ENCODE measurements around the gene FAM149A. TPM values are rescaled to one million over a fixed set of nuclear protein-coding genes. Genes with fewer than 3 reads are reported as not detected.

FAM149A gene
- total and polyA plus RNA-seq, 2 donors (not counting 1 experiment from before 2014, with no cell fraction given): 5.6 to 9.4 TPM

DNA sequence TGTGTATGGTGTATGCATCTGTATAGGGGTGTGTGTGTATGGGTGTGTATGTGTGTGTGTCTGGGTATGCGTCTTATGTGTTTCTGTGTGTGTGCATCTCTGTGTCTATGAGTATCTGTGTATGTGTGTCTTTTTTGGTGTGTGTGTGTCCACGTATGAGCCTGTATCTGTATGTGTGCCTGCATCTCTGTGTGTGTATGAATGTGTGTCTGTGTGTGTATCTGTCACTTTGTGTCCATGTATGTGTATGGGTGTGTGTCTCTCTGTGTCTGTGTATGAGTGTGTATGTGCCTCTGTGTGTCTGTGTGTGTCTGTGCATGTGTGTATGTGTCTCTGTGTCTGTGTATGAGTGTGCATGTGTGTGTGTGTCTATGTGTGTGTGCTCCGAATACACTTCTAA is 24.3 kb downstream of the FAM149A start:
- no peaks in the 10 kb centered on the region for H3K27me3 ChIP-seq (ENCODE audit: control insufficient read depth, insufficient read depth, low read length)
- H3K9me3 ChIP-seq (ENCODE audit: control insufficient read depth, insufficient read depth, low read depth, low read length): no peaks in the 10 kb centered on the region
- no peaks in the 10 kb centered on the region for H3K36me3 ChIP-seq (ENCODE audit: control insufficient read depth, insufficient read depth, low read length)
- H3K79me2 ChIP-seq (ENCODE audit: control insufficient read depth, insufficient read depth, low read length): no peaks in the 10 kb centered on the region
- no peaks in the 10 kb centered on the region for H3K4me1 ChIP-seq (ENCODE audit: control insufficient read depth, extremely low read depth, insufficient read depth, low read length)
- no peak overlapping the region for H2AFZ ChIP-seq (ENCODE audit: low read length)
- TF ChIP-seq, protein P1, sequence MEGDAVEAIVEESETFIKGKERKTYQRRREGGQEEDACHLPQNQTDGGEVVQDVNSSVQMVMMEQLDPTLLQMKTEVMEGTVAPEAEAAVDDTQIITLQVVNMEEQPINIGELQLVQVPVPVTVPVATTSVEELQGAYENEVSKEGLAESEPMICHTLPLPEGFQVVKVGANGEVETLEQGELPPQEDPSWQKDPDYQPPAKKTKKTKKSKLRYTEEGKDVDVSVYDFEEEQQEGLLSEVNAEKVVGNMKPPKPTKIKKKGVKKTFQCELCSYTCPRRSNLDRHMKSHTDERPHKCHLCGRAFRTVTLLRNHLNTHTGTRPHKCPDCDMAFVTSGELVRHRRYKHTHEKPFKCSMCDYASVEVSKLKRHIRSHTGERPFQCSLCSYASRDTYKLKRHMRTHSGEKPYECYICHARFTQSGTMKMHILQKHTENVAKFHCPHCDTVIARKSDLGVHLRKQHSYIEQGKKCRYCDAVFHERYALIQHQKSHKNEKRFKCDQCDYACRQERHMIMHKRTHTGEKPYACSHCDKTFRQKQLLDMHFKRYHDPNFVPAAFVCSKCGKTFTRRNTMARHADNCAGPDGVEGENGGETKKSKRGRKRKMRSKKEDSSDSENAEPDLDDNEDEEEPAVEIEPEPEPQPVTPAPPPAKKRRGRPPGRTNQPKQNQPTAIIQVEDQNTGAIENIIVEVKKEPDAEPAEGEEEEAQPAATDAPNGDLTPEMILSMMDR (conservative IDR thresholded peaks at IDR 0.05 in 1 of 2, IDR thresholded peaks at IDR 0.05 in 1 of 2; ENCODE audit: low read depth in 1 of 2, low read length in 2 of 2): no peak
- no peak for TF ChIP-seq EZH2 (IDR thresholded peaks at IDR 0.05; ENCODE audit: low read length, missing control alignments)
- H3K9ac ChIP-seq (ENCODE audit: insufficient read depth, low read length): no peak overlapping the region
- no peak overlapping the region for H3K4me3 ChIP-seq (replicated peaks in 1 of 4; ENCODE audit: control extremely low read depth in 1 of 4, insufficient read depth in 1 of 4, low read depth in 3 of 4, low read length in 4 of 4)
- no peaks in the 10 kb centered on the region for H4K20me1 ChIP-seq (ENCODE audit: control insufficient read depth, extremely low read depth, insufficient read depth, low read length)
- DNase-seq (ENCODE audit: low read depth in 2 of 2): no peak
- no peak overlapping the region for H3K27ac ChIP-seq (ENCODE audit: insufficient read depth, low read length)
- H3K4me2 ChIP-seq (ENCODE audit: extremely low read depth, insufficient read depth, low read length): no peak overlapping the region

DNA sequence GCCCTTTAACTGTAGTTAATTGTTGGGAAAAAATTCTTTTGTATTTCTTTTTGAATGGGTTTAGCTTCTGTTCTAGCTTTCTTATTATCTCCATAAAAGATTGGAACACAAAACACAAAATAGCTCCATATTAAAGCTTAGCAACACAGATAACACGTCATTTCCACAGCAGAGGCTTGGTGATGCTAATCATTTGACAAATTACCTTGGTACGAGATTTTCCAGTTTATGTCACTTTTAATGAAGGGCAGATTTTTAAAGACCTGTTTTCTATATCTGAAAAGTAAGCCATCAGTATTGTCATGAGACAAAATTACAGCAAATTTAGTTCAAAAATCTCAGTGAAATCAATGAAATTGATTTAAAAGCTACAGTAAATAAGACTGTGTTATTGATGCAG is 27.4 kb downstream of the FAM149A start:
- H4K20me1 ChIP-seq (ENCODE audit: control insufficient read depth, extremely low read depth, insufficient read depth, low read length): no peaks in the 10 kb centered on the region
- no peak overlapping the region for H3K4me3 ChIP-seq (replicated peaks in 1 of 4; ENCODE audit: control extremely low read depth in 1 of 4, insufficient read depth in 1 of 4, low read depth in 3 of 4, low read length in 4 of 4)
- no peak for DNase-seq (ENCODE audit: low read depth in 2 of 2)
- H3K36me3 ChIP-seq (ENCODE audit: control insufficient read depth, insufficient read depth, low read length): no peaks in the 10 kb centered on the region
- H3K4me2 ChIP-seq (ENCODE audit: extremely low read depth, insufficient read depth, low read length): no peak overlapping the region
- H3K9me3 ChIP-seq (ENCODE audit: control insufficient read depth, insufficient read depth, low read depth, low read length): no peaks in the 10 kb centered on the region
- no peak overlapping the region for H3K9ac ChIP-seq (ENCODE audit: insufficient read depth, low read length)
- H3K4me1 ChIP-seq (ENCODE audit: control insufficient read depth, extremely low read depth, insufficient read depth, low read length): no peaks in the 10 kb centered on the region
- no peak overlapping the region for H2AFZ ChIP-seq (ENCODE audit: low read length)
- no peaks in the 10 kb centered on the region for H3K79me2 ChIP-seq (ENCODE audit: control insufficient read depth, insufficient read depth, low read length)
- H3K27me3 ChIP-seq (ENCODE audit: control insufficient read depth, insufficient read depth, low read length): no peaks in the 10 kb centered on the region
- no peak overlapping the region for H3K27ac ChIP-seq (ENCODE audit: insufficient read depth, low read length)
- TF ChIP-seq EZH2 (IDR thresholded peaks at IDR 0.05; ENCODE audit: low read length, missing control alignments): no peak
- TF ChIP-seq, protein P1 (conservative IDR thresholded peaks at IDR 0.05 in 1 of 2, IDR thresholded peaks at IDR 0.05 in 1 of 2; ENCODE audit: low read depth in 1 of 2, low read length in 2 of 2): no peak

DNA sequence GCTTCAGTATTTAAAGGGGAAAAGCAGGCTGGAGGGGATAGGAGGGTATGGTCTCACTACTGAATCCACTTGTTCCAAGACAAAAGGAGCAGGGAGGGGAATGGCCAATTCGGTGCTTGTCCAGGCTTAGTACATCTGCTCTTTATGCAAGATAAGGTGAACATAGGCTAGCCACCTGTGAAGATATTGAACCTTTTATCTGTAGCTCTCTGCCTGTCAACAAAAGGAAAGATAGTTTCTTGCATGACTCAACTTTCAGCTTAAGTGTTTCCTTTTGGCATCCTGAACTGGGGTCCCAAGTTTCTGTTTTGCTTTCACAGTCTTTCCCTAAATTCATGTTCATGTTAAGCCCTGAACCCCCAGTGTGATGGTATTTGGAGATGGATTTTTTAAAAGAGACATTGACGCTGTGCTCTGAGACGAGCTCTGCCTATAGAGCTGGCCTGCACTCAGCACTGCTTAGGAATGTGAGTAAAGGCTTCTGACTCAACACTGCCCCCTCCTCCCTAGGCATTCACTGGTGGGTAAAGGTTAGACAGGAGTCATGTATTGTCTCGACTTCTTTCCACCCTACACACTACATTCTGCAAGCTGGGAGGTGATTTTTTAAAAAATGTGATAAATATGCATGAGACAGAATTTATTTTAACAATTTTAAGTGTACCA is 28.2 kb downstream of the FAM149A start:
- Histone ChIP-seq H3K27ac (ENCODE audit: insufficient read depth, low read length) (no peak overlapping the region), H3K36me3 (ENCODE audit: control insufficient read depth, insufficient read depth, low read length) (no peaks in the 10 kb centered on the region), H3K4me1 (ENCODE audit: control insufficient read depth, extremely low read depth, insufficient read depth, low read length) (no peaks in the 10 kb centered on the region), H3K79me2 (ENCODE audit: control insufficient read depth, insufficient read depth, low read length) (no peaks in the 10 kb centered on the region), H3K4me3 (replicated peaks in 1 of 4; ENCODE audit: control extremely low read depth in 1 of 4, insufficient read depth in 1 of 4, low read depth in 3 of 4, low read length in 4 of 4) (no peak overlapping the region), H3K4me2 (ENCODE audit: extremely low read depth, insufficient read depth, low read length) (no peak overlapping the region), H3K9ac (ENCODE audit: insufficient read depth, low read length) (no peak overlapping the region), H2AFZ (ENCODE audit: low read length) (no peak overlapping the region), H3K27me3 (ENCODE audit: control insufficient read depth, insufficient read depth, low read length) (no peaks in the 10 kb centered on the region), H3K9me3 (ENCODE audit: control insufficient read depth, insufficient read depth, low read depth, low read length) (no peaks in the 10 kb centered on the region), H4K20me1 (ENCODE audit: control insufficient read depth, extremely low read depth, insufficient read depth, low read length) (no peaks in the 10 kb centered on the region)
- peak; percentile 21 to 70 for DNase-seq (ENCODE audit: low read depth in 2 of 2)
- TF ChIP-seq, protein P1 (conservative IDR thresholded peaks at IDR 0.05 in 1 of 2, IDR thresholded peaks at IDR 0.05 in 1 of 2; ENCODE audit: low read depth in 1 of 2, low read length in 2 of 2): peak in 1 of 2 donors; percentile 13
- no peak for TF ChIP-seq EZH2 (IDR thresholded peaks at IDR 0.05; ENCODE audit: low read length, missing control alignments)
